Measurements from ENCODE around the gene PBRM1. TPM values are rescaled to one million over a fixed set of nuclear protein-coding genes. Genes with fewer than 3 reads are reported as not detected.
A peak's percentile ranks its signal among the peaks of the same experiment; 100 is the strongest.
"Not testable (repeated sequence)": the region's sequence is repeated elsewhere in the genome, so short reads cannot be mapped to it uniquely, and the experiment has no call there.

The PBRM1 gene
- total RNA-seq: 96.1 and 100 TPM in 2 replicates

- Histone ChIP-seq H3K4me3 (ENCODE audit: insufficient read depth, low read length) (peak within 1 kb of the TSS; percentile 94), H3K27ac (ENCODE audit: low read depth, low read length) (peak within 1 kb of the TSS; percentile 95), H3K4me2 (ENCODE audit: insufficient read depth, low read length) (peak within 1 kb of the TSS; percentile 85), H3K4me1 (ENCODE audit: insufficient read depth, low read length) (peaks cover 45% of the 10 kb centered on the region), H2AFZ (ENCODE audit: low read length) (peak within 1 kb of the TSS; percentile 83), H3K27me3 (ENCODE audit: insufficient read depth, low read length) (no peaks in the 10 kb centered on the region), H3K36me3 (ENCODE audit: insufficient read depth, low read length) (peaks cover 41% of the 10 kb centered on the region), H3K9me3 (ENCODE audit: low read depth, low read length) (no peaks in the 10 kb centered on the region), H4K20me1 (ENCODE audit: insufficient read depth, low read length) (peaks cover 9% of the 10 kb centered on the region), H3K79me2 (ENCODE audit: insufficient read depth, low read length) (peaks cover 88% of the 10 kb centered on the region)
- DNase-seq (ENCODE audit: insufficient read length, low spot score, missing footprints): peak; percentile 97
- no peak for TF ChIP-seq CTCF (IDR thresholded peaks at IDR 0.05; ENCODE audit: extremely low read depth, low read depth, low read length)
Observed at GRCh38 chr3:52685709-52686691, at the start of gene PBRM1, which contains the start of gene GNL3. TSS of gene PBRM1 (minus strand) at chr3:52685913. TSS of gene GNL3 (plus strand) at chr3:52686032. CDS start at chr3:52686093, 61 bp downstream.

GRCh38 chr3:52733256-52733891 is 47.7 kb upstream of the PBRM1 start:
- no peak overlapping the region for H3K4me3 ChIP-seq (ENCODE audit: insufficient read depth, low read length)
- H3K79me2 ChIP-seq (ENCODE audit: insufficient read depth, low read length): no peaks in the 10 kb centered on the region
- no peaks in the 10 kb centered on the region for H3K4me1 ChIP-seq (ENCODE audit: insufficient read depth, low read length)
- no peak for TF ChIP-seq CTCF (IDR thresholded peaks at IDR 0.05; ENCODE audit: extremely low read depth, low read depth, low read length)
- no peaks in the 10 kb centered on the region for H3K27me3 ChIP-seq (ENCODE audit: insufficient read depth, low read length)
- H4K20me1 ChIP-seq (ENCODE audit: insufficient read depth, low read length): no peaks in the 10 kb centered on the region
- H3K27ac ChIP-seq (ENCODE audit: low read depth, low read length): no peak overlapping the region
- H3K9me3 ChIP-seq (ENCODE audit: low read depth, low read length): peaks cover 5% of the 10 kb centered on the region
- no peak overlapping the region for H2AFZ ChIP-seq (ENCODE audit: low read length)
- peaks cover 39% of the 10 kb centered on the region for H3K36me3 ChIP-seq (ENCODE audit: insufficient read depth, low read length)
- no peak for DNase-seq (ENCODE audit: insufficient read length, low spot score, missing footprints)
- no peak overlapping the region for H3K4me2 ChIP-seq (ENCODE audit: insufficient read depth, low read length)

GRCh38 chr3:52731590-52731989 is 45.9 kb upstream of the PBRM1 start:
- H3K4me1 ChIP-seq (ENCODE audit: insufficient read depth, low read length): no peaks in the 10 kb centered on the region
- TF ChIP-seq CTCF (IDR thresholded peaks at IDR 0.05; ENCODE audit: extremely low read depth, low read depth, low read length): no peak
- H3K9me3 ChIP-seq (ENCODE audit: low read depth, low read length): peaks cover 5% of the 10 kb centered on the region
- H3K79me2 ChIP-seq (ENCODE audit: insufficient read depth, low read length): no peaks in the 10 kb centered on the region
- peaks cover 36% of the 10 kb centered on the region for H3K36me3 ChIP-seq (ENCODE audit: insufficient read depth, low read length)
- no peaks in the 10 kb centered on the region for H3K27me3 ChIP-seq (ENCODE audit: insufficient read depth, low read length)
- H2AFZ ChIP-seq (ENCODE audit: low read length): no peak overlapping the region
- no peak overlapping the region for H3K4me3 ChIP-seq (ENCODE audit: insufficient read depth, low read length)
- no peak overlapping the region for H3K27ac ChIP-seq (ENCODE audit: low read depth, low read length)
- H4K20me1 ChIP-seq (ENCODE audit: insufficient read depth, low read length): no peaks in the 10 kb centered on the region
- H3K4me2 ChIP-seq (ENCODE audit: insufficient read depth, low read length): no peak overlapping the region
- DNase-seq (ENCODE audit: insufficient read length, low spot score, missing footprints): no peak

- DNase-seq (ENCODE audit: insufficient read length, low spot score, missing footprints): no peak
- H4K20me1 ChIP-seq (ENCODE audit: insufficient read depth, low read length): no peaks in the 10 kb centered on the region
Observed at GRCh38 chr3:52730681-52731080, 45.0 kb upstream of the PBRM1 start.

DNA sequence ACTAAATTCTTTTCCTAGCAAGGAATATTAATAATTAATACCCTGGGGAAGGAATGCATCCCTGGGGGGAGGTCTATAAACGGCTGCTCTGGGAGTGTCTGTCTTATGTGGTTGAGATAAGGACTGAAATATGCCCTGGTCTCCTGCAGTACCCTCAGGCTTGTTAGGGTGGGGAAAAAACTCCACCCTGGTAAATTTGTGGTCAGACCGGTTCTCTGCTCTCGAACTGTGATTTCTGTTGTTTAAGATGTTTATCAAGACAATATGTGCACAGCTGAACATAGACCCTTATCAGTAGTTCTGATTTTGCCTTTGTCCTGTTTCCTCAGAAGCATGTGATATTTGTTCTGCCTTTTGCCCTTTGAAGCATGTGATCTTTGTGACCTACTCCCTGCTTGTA is 43.0 kb upstream of the PBRM1 start:
- not testable (repeated sequence) for DNase-seq (ENCODE audit: insufficient read length, low spot score, missing footprints); H4K20me1 ChIP-seq (ENCODE audit: insufficient read depth, low read length); H3K4me2 ChIP-seq (ENCODE audit: insufficient read depth, low read length); H3K27ac ChIP-seq (ENCODE audit: low read depth, low read length); H3K79me2 ChIP-seq (ENCODE audit: insufficient read depth, low read length); H3K27me3 ChIP-seq (ENCODE audit: insufficient read depth, low read length); H2AFZ ChIP-seq (ENCODE audit: low read length); H3K4me3 ChIP-seq (ENCODE audit: insufficient read depth, low read length); H3K9me3 ChIP-seq (ENCODE audit: low read depth, low read length); H3K4me1 ChIP-seq (ENCODE audit: insufficient read depth, low read length)
- H3K36me3 ChIP-seq (ENCODE audit: insufficient read depth, low read length): peaks cover 21% of the 10 kb centered on the region

More at GRCh38 chr3:52730681-52731080, 45.0 kb upstream of the PBRM1 start:
- no peak for TF ChIP-seq CTCF (IDR thresholded peaks at IDR 0.05; ENCODE audit: extremely low read depth, low read depth, low read length)
- Histone ChIP-seq H3K4me1 (ENCODE audit: insufficient read depth, low read length) (no peaks in the 10 kb centered on the region), H3K27me3 (ENCODE audit: insufficient read depth, low read length) (no peaks in the 10 kb centered on the region), H3K79me2 (ENCODE audit: insufficient read depth, low read length) (no peaks in the 10 kb centered on the region), H3K4me2 (ENCODE audit: insufficient read depth, low read length) (no peak overlapping the region), H3K27ac (ENCODE audit: low read depth, low read length) (no peak overlapping the region), H3K9me3 (ENCODE audit: low read depth, low read length) (peaks cover 5% of the 10 kb centered on the region), H3K4me3 (ENCODE audit: insufficient read depth, low read length) (no peak overlapping the region), H3K36me3 (ENCODE audit: insufficient read depth, low read length) (peaks cover 32% of the 10 kb centered on the region), H2AFZ (ENCODE audit: low read length) (no peak overlapping the region)

Measured in osteoblast (primary cell).